HS-27A (cell line): ENCODE results near the gene MCOLN3.
"Not testable (repeated sequence)": the region's sequence is repeated elsewhere in the genome, so short reads cannot be mapped to it uniquely, and the experiment has no call there.

Experiments
- DNase-seq: peaks from one replicate; pipeline ENCODE4 v3.0.0-alpha.2; 2012; ENCODE audit warnings: low read depth, missing footprints

Gene MCOLN3

GRCh38 chr1:85047472-85048295 lies 616 bp downstream of the MCOLN3 start:
- no peak for DNase-seq

GRCh38 chr1:85047144-85047471 lies 1.2 kb downstream of the MCOLN3 start:
- DNase-seq = no peak

- DNase-seq = no peak
These were observed 5.9 kb downstream of the MCOLN3 start for GRCh38 chr1:85042413-85042812.

GRCh38 chr1:85041793-85042192 lies 6.5 kb downstream of the MCOLN3 start:
- no peak for DNase-seq

- DNase-seq = no peak
These were observed 15.1 kb downstream of the MCOLN3 start for GRCh38 chr1:85033221-85033620.

GRCh38 chr1:85030536-85030935 lies 17.8 kb downstream of the MCOLN3 start:
- no peak for DNase-seq

GRCh38 chr1:85028151-85028550 lies 20.1 kb downstream of the MCOLN3 start:
- DNase-seq = no peak

GRCh38 chr1:85027242-85027983 lies 20.9 kb downstream of the MCOLN3 start:
- DNase-seq = no peak

- no peak for DNase-seq
These were observed 22.4 kb downstream of the MCOLN3 start for GRCh38 chr1:85025940-85026339.

- no peak for DNase-seq
These were observed 23.6 kb downstream of the MCOLN3 start for GRCh38 chr1:85024736-85025135.

- no peak for DNase-seq
These were observed 25.6 kb downstream of the MCOLN3 start for GRCh38 chr1:85022700-85023099.

GRCh38 chr1:85019994-85020393 lies 28.3 kb downstream of the MCOLN3 start:
- no peak for DNase-seq

- no peak for DNase-seq
These were observed 32.5 kb downstream of the MCOLN3 start for GRCh38 chr1:85015826-85016225.

- not testable (repeated sequence) for DNase-seq
These were observed 42.7 kb downstream of the MCOLN3 start for GRCh38 chr1:85005641-85006040.

GRCh38 chr1:85001742-85002141 lies 46.6 kb downstream of the MCOLN3 start:
- DNase-seq = no peak

GRCh38 chr1:84998642-84999280 lies 49.5 kb downstream of the MCOLN3 start:
- no peak for DNase-seq

- DNase-seq = no peak
These were observed 50.4 kb downstream of the MCOLN3 start for GRCh38 chr1:84997667-84998600.

GRCh38 chr1:84996846-84997666 lies 51.2 kb downstream of the MCOLN3 start, which contains the start of gene MCOLN2:
TSS of gene MCOLN2 (minus strand) at chr1:84997113. CDS start at chr1:84996872, 241 bp downstream.
- DNase-seq = no peak

GRCh38 chr1:84995484-84996334 lies 52.6 kb downstream of the MCOLN3 start:
- DNase-seq = no peak
